SIG-M5 treated with dmso at 0.1 percent for 504 hours (cell line): ENCODE data around the gene C13orf46.

ENCODE experiments used
- DNase-seq: peaks from one replicate; lab custom pipeline; 2025; ENCODE audit not compliant: unreplicated experiment; lab: John Stamatoyannopoulos, UW

The C13orf46 gene

GRCh38 chr13:113972451-113973217 is 1.2 kb downstream of the C13orf46 start:
- DNase-seq = no peak

DNA sequence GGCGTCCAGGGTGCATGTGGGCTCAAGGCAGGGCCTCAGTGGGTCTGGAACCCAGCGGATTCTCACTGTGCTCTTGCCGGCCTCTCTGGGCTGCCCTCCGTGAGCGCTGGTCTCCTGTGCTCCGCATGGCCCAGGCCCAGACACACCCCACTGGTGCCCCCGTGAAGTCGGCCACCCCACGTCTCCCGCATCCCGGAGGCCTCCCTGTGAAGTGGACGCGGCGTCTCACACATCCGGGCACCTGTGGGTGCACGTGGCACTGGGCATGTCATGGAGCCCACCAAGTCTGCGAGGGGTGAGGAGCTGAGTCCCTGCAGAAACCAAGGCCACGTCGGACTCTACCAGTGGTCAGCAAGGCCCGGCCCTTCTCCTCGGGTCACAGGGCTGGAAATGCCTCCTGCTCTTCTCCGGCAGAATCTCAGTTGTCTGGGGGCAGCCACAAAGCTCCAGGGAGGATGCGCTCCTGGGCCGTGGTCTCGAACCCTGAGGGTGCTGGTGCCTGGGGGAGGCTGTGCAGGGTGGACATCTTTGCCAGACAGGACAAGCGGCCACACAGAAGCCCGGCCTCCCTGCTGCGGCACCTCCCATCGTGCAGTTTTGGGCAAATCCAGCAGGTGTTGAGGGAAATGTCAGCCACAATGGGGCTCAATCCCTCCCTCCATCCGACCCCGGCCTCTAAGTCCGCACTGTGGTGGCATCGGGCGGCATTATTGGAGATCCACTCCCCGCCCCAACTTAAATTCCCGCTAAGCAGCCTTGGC is 2.2 kb downstream of the C13orf46 start:
- DNase-seq = no peak

GRCh38 chr13:113970810-113971470 is 2.9 kb downstream of the C13orf46 start:
- no peak for DNase-seq

DNA sequence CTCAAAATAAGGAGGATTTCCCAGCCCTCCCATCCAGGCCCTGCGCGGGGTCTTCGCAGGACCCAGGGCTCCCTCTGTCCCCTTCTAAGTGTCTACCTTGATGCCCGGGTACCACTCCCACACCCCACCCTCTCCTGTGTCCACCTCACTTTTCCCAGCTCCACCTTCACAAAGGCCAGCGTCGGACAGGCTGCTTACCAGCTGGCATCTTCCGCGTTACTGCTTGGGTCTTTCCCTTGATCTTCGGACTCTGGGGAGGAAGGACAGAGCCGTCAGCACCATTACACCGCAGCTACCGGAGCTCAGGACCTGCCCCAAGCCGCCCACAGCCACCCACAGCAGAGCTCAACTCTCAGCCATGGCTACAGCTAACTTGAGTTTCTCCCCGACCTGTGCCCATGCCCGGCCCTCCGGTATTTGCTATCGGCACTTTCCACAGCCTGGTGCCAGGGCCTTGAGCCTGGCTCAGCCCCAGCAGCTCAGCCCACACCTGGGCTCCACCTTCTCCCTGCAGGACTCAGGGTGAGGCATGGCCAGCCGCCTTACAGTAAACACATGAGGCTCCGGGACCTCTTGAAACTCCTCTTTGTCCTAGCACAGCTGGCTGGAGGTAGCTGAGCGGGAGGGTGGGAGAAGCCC is 3.8 kb downstream of the C13orf46 start:
- DNase-seq = no peak

DNA sequence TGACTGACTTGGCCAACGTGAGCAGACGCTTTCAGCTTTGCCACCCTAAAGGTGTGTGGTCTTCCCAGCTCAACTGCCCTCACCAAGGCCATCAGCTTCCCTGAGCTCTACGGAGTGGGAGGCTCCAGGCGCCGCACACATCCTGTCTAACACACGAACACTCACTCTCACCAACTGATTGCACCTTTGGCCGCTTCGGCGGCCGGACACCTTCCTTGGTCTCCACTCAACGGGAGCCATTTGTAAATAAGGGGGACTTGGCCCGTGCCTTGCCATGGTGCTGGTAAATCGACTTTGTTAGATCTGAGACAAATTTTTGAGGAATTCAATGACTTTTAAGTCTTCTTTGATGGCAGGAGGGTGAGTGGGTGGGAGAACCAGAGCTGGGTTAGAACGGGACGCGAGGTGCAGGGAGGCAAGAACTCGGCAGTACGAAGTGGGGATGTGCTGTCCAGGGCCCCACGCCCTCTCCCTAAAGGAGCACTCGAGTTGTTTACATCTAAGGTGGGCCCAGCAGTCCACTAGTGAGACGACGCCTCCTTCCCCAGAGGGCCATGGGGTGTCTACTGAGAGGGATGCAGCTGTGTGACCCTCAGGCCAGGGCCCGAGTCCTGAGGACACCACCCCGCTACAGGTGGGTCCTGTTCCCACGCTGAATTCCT is 4.4 kb downstream of the C13orf46 start:
- no peak for DNase-seq

DNA sequence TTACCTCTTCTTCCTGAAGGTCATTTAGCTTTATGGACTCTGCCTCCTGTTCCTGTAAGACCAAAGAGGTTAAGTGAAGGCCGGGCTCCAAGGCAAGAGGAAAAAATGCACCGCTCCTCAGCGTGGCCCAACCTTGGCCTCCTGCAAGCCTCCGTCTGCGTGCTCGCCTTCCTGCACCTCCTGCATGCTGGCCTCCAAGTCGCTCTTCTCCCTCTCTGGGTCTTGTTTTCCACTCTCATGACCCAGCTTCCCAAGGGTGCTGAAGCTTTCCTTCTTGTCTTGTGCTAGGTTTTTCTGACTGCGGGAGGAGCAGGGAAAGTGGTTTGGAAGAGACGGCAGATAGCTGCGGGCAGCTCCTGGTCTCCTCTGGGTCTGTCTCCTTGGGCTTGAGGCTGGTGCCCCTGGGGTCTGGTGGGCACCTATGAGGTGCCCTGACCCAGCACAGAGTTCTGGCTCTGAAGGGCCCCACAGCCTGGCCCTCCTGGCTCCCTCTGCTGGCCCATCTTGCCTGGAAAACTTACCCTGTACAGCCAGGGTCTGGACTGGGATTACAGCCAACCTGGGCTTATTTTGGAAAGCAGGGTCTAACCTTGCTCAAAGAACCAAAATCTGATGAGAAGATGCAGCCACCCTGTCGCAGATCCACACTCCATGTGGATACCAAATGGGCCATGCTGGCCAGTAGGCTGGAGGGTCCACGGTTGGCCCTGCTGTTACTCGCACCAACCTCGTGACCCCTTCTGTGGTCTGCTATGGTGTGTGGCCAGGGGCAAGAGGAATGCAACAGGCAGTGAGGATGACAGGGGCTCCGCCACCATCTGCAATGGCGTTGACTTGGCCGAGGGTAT is 5.2 kb downstream of the C13orf46 start:
- DNase-seq = no peak

DNA sequence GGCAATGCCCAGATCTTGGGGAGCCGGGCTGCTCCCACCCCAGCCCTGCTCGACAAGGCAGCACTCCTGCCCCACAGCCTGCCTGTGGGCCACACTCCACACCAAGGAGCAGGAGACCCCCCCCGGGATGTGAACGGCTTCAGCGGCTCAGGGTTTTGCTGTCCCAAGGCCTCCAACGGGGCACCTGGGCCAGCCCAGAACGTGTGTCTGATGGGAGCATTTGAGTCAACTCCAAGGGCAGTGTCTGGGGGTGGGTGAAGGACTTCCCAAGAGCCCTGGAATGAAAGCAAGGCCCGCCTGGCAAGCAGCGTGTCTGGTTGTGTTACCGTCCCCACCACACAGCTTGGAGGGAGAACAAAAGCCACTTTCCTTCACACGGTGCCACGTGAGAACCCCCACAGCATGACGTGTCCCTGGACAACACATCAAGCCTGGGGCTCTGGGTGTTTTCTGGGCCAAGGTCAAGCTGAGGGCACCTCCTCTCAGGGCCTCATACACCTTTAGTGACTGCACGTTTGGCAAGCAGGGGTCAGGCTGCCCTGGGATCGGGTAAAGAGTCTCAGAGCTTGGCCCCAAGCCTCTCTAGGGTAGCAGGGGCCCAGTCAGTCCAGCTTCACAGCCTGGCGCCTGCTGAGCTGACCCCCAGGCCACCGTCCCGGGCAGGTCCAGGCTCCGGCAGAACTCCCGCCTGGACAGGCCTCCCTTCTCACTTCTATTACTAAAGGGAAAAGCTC is 6.0 kb downstream of the C13orf46 start:
- no peak for DNase-seq

DNA sequence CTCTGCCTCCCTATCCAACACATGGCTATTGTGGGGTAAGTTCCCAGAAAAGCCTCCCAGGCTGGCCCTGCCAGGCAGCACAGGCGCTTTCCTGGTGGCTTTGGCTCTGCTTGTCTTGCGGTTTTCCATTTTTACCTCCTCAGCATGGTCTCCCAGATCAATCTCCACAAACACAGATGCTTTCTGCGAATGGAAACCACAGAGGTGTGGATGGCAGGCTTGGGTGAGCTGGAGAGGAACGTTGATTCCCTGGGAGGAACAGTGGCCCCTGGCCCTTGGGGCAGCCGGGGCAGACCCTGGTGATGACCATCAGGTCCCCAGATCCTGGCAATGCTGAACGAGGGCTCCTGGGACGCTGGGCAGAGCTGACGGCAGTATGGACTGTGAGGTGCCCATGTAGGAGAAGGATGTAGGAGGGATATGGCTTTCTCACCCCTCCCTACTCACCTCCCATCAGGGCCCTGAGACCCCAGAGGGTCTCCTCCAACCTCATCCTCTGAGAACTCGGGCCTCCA is 6.6 kb downstream of the C13orf46 start:
- DNase-seq = no peak

- DNase-seq = no peak
Measured at GRCh38 chr13:113965968-113966884, 7.7 kb downstream of the C13orf46 start.

GRCh38 chr13:113965383-113965874 is 8.4 kb downstream of the C13orf46 start:
- no peak for DNase-seq

GRCh38 chr13:113964251-113964995 is 9.5 kb downstream of the C13orf46 start:
- DNase-seq = no peak

GRCh38 chr13:113963376-113963775 is 10.5 kb downstream of the C13orf46 start:
- DNase-seq = no peak

DNA sequence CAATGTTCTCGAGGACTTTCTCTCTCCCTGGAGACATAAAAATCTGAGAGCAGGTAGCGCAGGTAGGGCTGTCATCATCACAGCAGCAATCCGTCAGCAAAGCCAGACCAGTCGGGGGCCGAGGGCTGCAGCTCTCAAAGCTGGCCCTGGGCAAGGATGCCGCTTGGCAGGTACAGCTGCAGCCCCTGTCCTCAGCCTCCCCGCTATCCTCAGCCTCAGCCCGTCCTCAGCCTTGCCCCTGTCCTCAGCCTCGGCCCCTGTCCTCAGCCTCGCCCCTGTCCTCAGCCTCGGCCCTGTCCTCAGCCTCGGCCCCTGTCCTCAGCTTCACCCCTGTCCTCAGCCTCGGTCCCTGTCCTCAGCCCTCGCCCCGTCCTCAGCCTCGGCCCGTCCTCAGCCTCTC is 10.9 kb downstream of the C13orf46 start:
- no peak for DNase-seq

- no peak for DNase-seq
Measured at GRCh38 chr13:113962386-113962785, 11.5 kb downstream of the C13orf46 start.

DNA sequence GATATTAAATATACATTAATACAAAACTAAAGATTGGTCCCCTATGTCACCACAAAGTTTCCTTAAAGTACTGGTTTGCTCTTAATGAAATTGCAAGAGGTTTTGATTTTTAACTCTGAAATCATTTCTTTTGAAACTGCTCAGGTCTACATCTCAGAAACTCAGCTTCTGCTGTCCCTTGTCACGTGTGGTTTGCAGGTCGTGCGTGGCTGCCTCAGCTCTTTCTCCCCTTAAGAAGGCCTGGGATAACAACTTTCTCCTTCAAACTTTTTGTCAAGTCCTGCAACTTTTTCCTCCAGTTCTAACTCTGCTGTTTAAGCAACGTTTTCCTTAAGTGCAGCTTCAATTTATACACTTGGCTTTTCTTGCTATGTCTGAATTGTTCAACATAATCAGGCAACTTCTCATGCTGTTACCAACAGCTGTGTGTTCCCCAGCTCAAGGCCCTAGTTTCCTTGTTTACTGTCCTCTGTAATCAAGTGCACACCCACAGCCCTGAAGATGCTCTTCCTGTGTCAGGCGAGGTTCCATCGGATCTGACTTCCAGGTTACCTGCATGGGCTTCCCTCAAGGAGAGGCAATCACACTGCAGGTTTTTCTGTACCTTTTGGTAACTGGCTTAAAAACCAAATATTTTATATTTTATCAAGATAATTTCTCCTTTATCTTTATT is 13.5 kb downstream of the C13orf46 start:
- DNase-seq = no peak

- DNase-seq = no peak
Measured at GRCh38 chr13:113959198-113959597, 14.7 kb downstream of the C13orf46 start.

GRCh38 chr13:113958373-113958772 is 15.5 kb downstream of the C13orf46 start:
- no peak for DNase-seq
